Type B pancreatic cell (in vitro differentiated cells): ENCODE data around the gene ABCC11. TPM values are rescaled to one million over a fixed set of nuclear protein-coding genes. Genes with fewer than 3 reads are reported as not detected.

Experiments
- DNase-seq: peaks from one replicate; pipeline ENCODE4 v3.0.0; 2021; ENCODE audit warnings: mixed read lengths; ENCODE audit not compliant: unreplicated experiment; ENCODE audit errors: extremely low spot score
- H3K27ac Mint-ChIP-seq: 2 replicates; pipeline ENCODE4 v1.8.0; 2021; ENCODE audit warnings: mild to moderate bottlenecking, mixed read lengths
- H3K27me3 Mint-ChIP-seq: 2 replicates; pipeline ENCODE4 v1.8.0; 2021; ENCODE audit warnings: mixed read lengths
- H3K36me3 Mint-ChIP-seq: 2 replicates; pipeline ENCODE4 v1.8.0; 2021; ENCODE audit warnings: mixed read lengths
- H3K4me1 Mint-ChIP-seq: one replicate; pipeline ENCODE4 v1.8.0; 2021; ENCODE audit warnings: mixed read lengths; ENCODE audit not compliant: unreplicated experiment
- H3K4me3 Mint-ChIP-seq: 2 replicates; pipeline ENCODE4 v1.8.0; 2021; ENCODE audit warnings: mild to moderate bottlenecking, mixed read lengths
- H3K9me3 Mint-ChIP-seq: 2 replicates; pipeline ENCODE4 v1.8.0; 2021; ENCODE audit warnings: mixed read lengths
- CTCF ChIP-seq: fragments of 200-600 bp; sonication (generic); conservative IDR thresholded peaks from 2 replicates; pipeline ENCODE4 v1.5.0; 2021; ENCODE audit warnings: antibody characterized with exemption, mild to moderate bottlenecking
- long read RNA-seq: library from polyadenylated mRNA; unstranded; transcript quantifications from one replicate; pipeline ENCODE4 v2.0.0, GENCODE V29; 2020
- total RNA-seq: library from RNA; stranded (reverse); gene quantifications from 2 replicates; pipeline ENCODE4 v1.2.1, GENCODE V29; 2021; ENCODE audit warnings: low replicate concordance

The ABCC11 gene
- total RNA-seq: 0.07 and 0.19 TPM in 2 replicates
- long read RNA-seq: 0 reads

- TF ChIP-seq CTCF: no peak
- peak within 1 kb of the TSS; percentile 96 for H3K4me3 Mint-ChIP-seq
- H3K27ac Mint-ChIP-seq: no peak within 1 kb of the TSS
- no peaks in the 10 kb centered on the region for H3K9me3 Mint-ChIP-seq
- H3K4me1 Mint-ChIP-seq: peaks cover 25% of the 10 kb centered on the region
- DNase-seq: no peak
- H3K36me3 Mint-ChIP-seq: no peaks in the 10 kb centered on the region
- no peaks in the 10 kb centered on the region for H3K27me3 Mint-ChIP-seq
Observed at GRCh38 chr16:48247311-48247710, at the start of gene ABCC11. ABCC11 (minus strand) TSS chr16:48247539; CDS start chr16:48231921, 15,618 bp downstream.

GRCh38 chr16:48295488-48296281, 48.3 kb upstream of the ABCC11 start:
- H3K4me1 Mint-ChIP-seq: peaks cover 4% of the 10 kb centered on the region
- H3K9me3 Mint-ChIP-seq: no peaks in the 10 kb centered on the region
- peak overlapping the region; percentile 58 for H3K27ac Mint-ChIP-seq
- H3K36me3 Mint-ChIP-seq: peaks cover 30% of the 10 kb centered on the region
- H3K4me3 Mint-ChIP-seq: peak overlapping the region; percentile 15
- TF ChIP-seq CTCF: no peak
- no peaks in the 10 kb centered on the region for H3K27me3 Mint-ChIP-seq
- DNase-seq: no peak

GRCh38 chr16:48294724-48295123, 47.4 kb upstream of the ABCC11 start:
- H3K4me1 Mint-ChIP-seq: peaks cover 4% of the 10 kb centered on the region

GRCh38 chr16:48292452-48292851, 45.1 kb upstream of the ABCC11 start:
- Mint-ChIP-seq H3K27ac (no peak overlapping the region), H3K4me1 (peaks cover 4% of the 10 kb centered on the region), H3K4me3 (no peak overlapping the region), H3K9me3 (no peaks in the 10 kb centered on the region), H3K27me3 (no peaks in the 10 kb centered on the region), H3K36me3 (peaks cover 33% of the 10 kb centered on the region)
- no peak for DNase-seq
- TF ChIP-seq CTCF: no peak

More at GRCh38 chr16:48294724-48295123, 47.4 kb upstream of the ABCC11 start:
- Mint-ChIP-seq H3K9me3 (no peaks in the 10 kb centered on the region), H3K36me3 (peaks cover 28% of the 10 kb centered on the region), H3K27ac (peak overlapping the region; percentile 66), H3K4me3 (no peak overlapping the region), H3K27me3 (no peaks in the 10 kb centered on the region)
- no peak for TF ChIP-seq CTCF
- DNase-seq: no peak

GRCh38 chr16:48291754-48292153, 44.4 kb upstream of the ABCC11 start:
- DNase-seq: no peak
- Mint-ChIP-seq H3K36me3 (peaks cover 38% of the 10 kb centered on the region), H3K9me3 (no peaks in the 10 kb centered on the region), H3K4me1 (peaks cover 4% of the 10 kb centered on the region), H3K4me3 (no peak overlapping the region), H3K27me3 (no peaks in the 10 kb centered on the region), H3K27ac (no peak overlapping the region)
- no peak for TF ChIP-seq CTCF
